Activated naive CD8-positive, alpha-beta T cell treated with anti-CD3 and anti-CD28 coated beads, Interleukin-2, amount 10 ng/mL, durations not matched to agents 7 days and 5 days (primary cell): Measurements from ENCODE around the gene PCBP3. TPM values are rescaled to one million over a fixed set of nuclear protein-coding genes. Genes with fewer than 3 reads are reported as not detected.

Source experiments
- ATAC-seq: fragments of 150-1000 bp; cut with Tn5 transposase; one replicate; pipeline ENCODE4 v1.10.0; 2021; ENCODE audit warnings: low read depth, moderate library complexity
- POLR2A ChIA-PET: fragments of 350-600 bp; sonication (Branson Sonifier 250); formaldehyde crosslinking; loops from one replicate; lab custom pipeline; 2021; ENCODE audit warnings: antibody characterized with exemption; lab: Charles Lee
- DNase-seq: peaks from one replicate; pipeline ENCODE4 v3.0.0; 2021
- H3K27ac Mint-ChIP-seq: one replicate; pipeline ENCODE4 v1.8.0; 2022; ENCODE audit warnings: mild to moderate bottlenecking, mixed read lengths
- H3K27me3 Mint-ChIP-seq: one replicate; pipeline ENCODE4 v1.8.0; 2022; ENCODE audit warnings: mild to moderate bottlenecking, moderate library complexity, mixed read lengths
- H3K36me3 Mint-ChIP-seq: one replicate; pipeline ENCODE4 v1.8.0; 2021; ENCODE audit warnings: mild to moderate bottlenecking, mixed read lengths
- H3K4me1 Mint-ChIP-seq: one replicate; pipeline ENCODE4 v1.8.0; 2021; ENCODE audit warnings: mixed read lengths
- H3K4me3 Mint-ChIP-seq: one replicate; pipeline ENCODE4 v1.8.0; 2022; ENCODE audit warnings: mild to moderate bottlenecking, moderate library complexity, mixed read lengths
- H3K9me3 Mint-ChIP-seq: one replicate; pipeline ENCODE4 v1.8.0; 2021; ENCODE audit warnings: mixed read lengths
- total RNA-seq, 2 experiments: library from RNA; stranded (reverse); gene quantifications; one replicate each; pipeline ENCODE4 v1.2.3, GENCODE V29; 2021

PCBP3 gene
- total RNA-seq, 2 experiments from 2014 or later, result 1.2 TPM; not detected in 1

- Mint-ChIP-seq H3K4me3 (no peak overlapping the region), H3K27me3 (no peaks in the 10 kb centered on the region), H3K9me3 (no peaks in the 10 kb centered on the region), H3K4me1 (no peaks in the 10 kb centered on the region), H3K27ac (no peak overlapping the region), H3K36me3 (no peaks in the 10 kb centered on the region)
- DNase-seq (no peak), ATAC-seq (no peak)
- POLR2A ChIA-PET, result no interaction called here
These were observed 150.5 kb downstream of the PCBP3 start for GRCh38 chr21:45794027-45794426.

GRCh38 chr21:45796003-45796402 is 152.5 kb downstream of the PCBP3 start:
- H3K4me1 Mint-ChIP-seq, result no peaks in the 10 kb centered on the region
- no peaks in the 10 kb centered on the region for H3K9me3 Mint-ChIP-seq
- POLR2A ChIA-PET, result no interaction called here
- H3K27ac Mint-ChIP-seq, result no peak overlapping the region
- no peak overlapping the region for H3K4me3 Mint-ChIP-seq
- DNase-seq, result no peak
- ATAC-seq, result no peak
- H3K27me3 Mint-ChIP-seq, result no peaks in the 10 kb centered on the region
- no peaks in the 10 kb centered on the region for H3K36me3 Mint-ChIP-seq

- no peak overlapping the region for H3K4me3 Mint-ChIP-seq
- H3K27ac Mint-ChIP-seq, result no peak overlapping the region
- POLR2A ChIA-PET, result no interaction called here
- H3K9me3 Mint-ChIP-seq, result no peaks in the 10 kb centered on the region
- no peaks in the 10 kb centered on the region for H3K4me1 Mint-ChIP-seq
- ATAC-seq (no peak), DNase-seq (no peak)
- H3K27me3 Mint-ChIP-seq, result no peaks in the 10 kb centered on the region
- H3K36me3 Mint-ChIP-seq, result no peaks in the 10 kb centered on the region
These were observed 153.8 kb downstream of the PCBP3 start for GRCh38 chr21:45797338-45797737.

GRCh38 chr21:45799765-45800338 is 156.3 kb downstream of the PCBP3 start:
- DNase-seq (no peak), ATAC-seq (no peak)
- H3K4me1 Mint-ChIP-seq, result no peaks in the 10 kb centered on the region
- H3K36me3 Mint-ChIP-seq, result no peaks in the 10 kb centered on the region
- H3K4me3 Mint-ChIP-seq, result no peak overlapping the region
- POLR2A ChIA-PET, result no interaction called here
- no peaks in the 10 kb centered on the region for H3K27me3 Mint-ChIP-seq
- H3K9me3 Mint-ChIP-seq, result no peaks in the 10 kb centered on the region
- no peak overlapping the region for H3K27ac Mint-ChIP-seq

- no peak overlapping the region for H3K27ac Mint-ChIP-seq
- ATAC-seq, result no peak
- no peaks in the 10 kb centered on the region for H3K9me3 Mint-ChIP-seq
These were observed 157.0 kb downstream of the PCBP3 start for GRCh38 chr21:45800339-45801080.

GRCh38 chr21:45801129-45801964 is 157.8 kb downstream of the PCBP3 start:
- Mint-ChIP-seq H3K27ac (no peak overlapping the region), H3K27me3 (peaks cover 2% of the 10 kb centered on the region), H3K9me3 (no peaks in the 10 kb centered on the region), H3K4me3 (no peak overlapping the region), H3K4me1 (no peaks in the 10 kb centered on the region), H3K36me3 (no peaks in the 10 kb centered on the region)
- DNase-seq (no peak), ATAC-seq (no peak)
- POLR2A ChIA-PET, result no interaction called here

More at GRCh38 chr21:45800339-45801080, 157.0 kb downstream of the PCBP3 start:
- no peak for DNase-seq
- POLR2A ChIA-PET, result no interaction called here
- Mint-ChIP-seq H3K4me3 (no peak overlapping the region), H3K36me3 (no peaks in the 10 kb centered on the region), H3K27me3 (no peaks in the 10 kb centered on the region), H3K4me1 (no peaks in the 10 kb centered on the region)

- H3K27ac Mint-ChIP-seq, result no peak overlapping the region
- no peaks in the 10 kb centered on the region for H3K4me1 Mint-ChIP-seq
- DNase-seq (no peak), ATAC-seq (no peak)
- no peaks in the 10 kb centered on the region for H3K9me3 Mint-ChIP-seq
- peaks cover 2% of the 10 kb centered on the region for H3K27me3 Mint-ChIP-seq
- POLR2A ChIA-PET, result no interaction called here
- no peaks in the 10 kb centered on the region for H3K36me3 Mint-ChIP-seq
- no peak overlapping the region for H3K4me3 Mint-ChIP-seq
These were observed 158.5 kb downstream of the PCBP3 start for GRCh38 chr21:45801989-45802388.

- ATAC-seq (no peak), DNase-seq (no peak)
- no peaks in the 10 kb centered on the region for H3K36me3 Mint-ChIP-seq
- H3K4me3 Mint-ChIP-seq, result no peak overlapping the region
- H3K27ac Mint-ChIP-seq, result no peak overlapping the region
- no peaks in the 10 kb centered on the region for H3K9me3 Mint-ChIP-seq
- H3K4me1 Mint-ChIP-seq, result no peaks in the 10 kb centered on the region
- peaks cover 2% of the 10 kb centered on the region for H3K27me3 Mint-ChIP-seq
- POLR2A ChIA-PET, result no interaction called here
These were observed 158.9 kb downstream of the PCBP3 start for GRCh38 chr21:45802425-45802824.

GRCh38 chr21:45802956-45803617 is 159.6 kb downstream of the PCBP3 start:
- peaks cover 1% of the 10 kb centered on the region for H3K9me3 Mint-ChIP-seq
- H3K4me1 Mint-ChIP-seq, result no peaks in the 10 kb centered on the region
- H3K4me3 Mint-ChIP-seq, result no peak overlapping the region
- no peak overlapping the region for H3K27ac Mint-ChIP-seq
- DNase-seq (no peak), ATAC-seq (no peak)
- POLR2A ChIA-PET, result no interaction called here
- H3K27me3 Mint-ChIP-seq, result peaks cover 6% of the 10 kb centered on the region
- no peaks in the 10 kb centered on the region for H3K36me3 Mint-ChIP-seq

- Mint-ChIP-seq H3K9me3 (peaks cover 1% of the 10 kb centered on the region), H3K27me3 (peaks cover 6% of the 10 kb centered on the region), H3K27ac (no peak overlapping the region), H3K4me3 (no peak overlapping the region), H3K36me3 (no peaks in the 10 kb centered on the region), H3K4me1 (no peaks in the 10 kb centered on the region)
- POLR2A ChIA-PET, result no interaction called here
- DNase-seq (no peak), ATAC-seq (no peak)
These were observed 160.3 kb downstream of the PCBP3 start for GRCh38 chr21:45803618-45804340.

- Mint-ChIP-seq H3K4me1 (no peaks in the 10 kb centered on the region), H3K27ac (no peak overlapping the region), H3K27me3 (peaks cover 6% of the 10 kb centered on the region), H3K4me3 (no peak overlapping the region), H3K9me3 (peaks cover 1% of the 10 kb centered on the region), H3K36me3 (no peaks in the 10 kb centered on the region)
- POLR2A ChIA-PET, result no interaction called here
- ATAC-seq (no peak), DNase-seq (no peak)
These were observed 161.3 kb downstream of the PCBP3 start for GRCh38 chr21:45804809-45805313.

GRCh38 chr21:45805321-45805720 is 161.8 kb downstream of the PCBP3 start:
- Mint-ChIP-seq H3K9me3 (peaks cover 1% of the 10 kb centered on the region), H3K27ac (no peak overlapping the region), H3K4me1 (no peaks in the 10 kb centered on the region), H3K36me3 (no peaks in the 10 kb centered on the region), H3K27me3 (peaks cover 6% of the 10 kb centered on the region), H3K4me3 (no peak overlapping the region)
- POLR2A ChIA-PET, result no interaction called here
- DNase-seq (no peak), ATAC-seq (no peak)

- ATAC-seq (no peak), DNase-seq (no peak)
- H3K9me3 Mint-ChIP-seq, result peaks cover 1% of the 10 kb centered on the region
- no peaks in the 10 kb centered on the region for H3K36me3 Mint-ChIP-seq
- no peaks in the 10 kb centered on the region for H3K4me1 Mint-ChIP-seq
- H3K27me3 Mint-ChIP-seq, result peaks cover 8% of the 10 kb centered on the region
- POLR2A ChIA-PET, result no interaction called here
- no peak overlapping the region for H3K4me3 Mint-ChIP-seq
- no peak overlapping the region for H3K27ac Mint-ChIP-seq
These were observed 162.5 kb downstream of the PCBP3 start for GRCh38 chr21:45806042-45806441.
